ENCODE results near the gene TRAM2.

GRCh38 chr6:52499681-52500236 lies 77.1 kb downstream of the TRAM2 start:
- TF ChIP-seq CTCF (IDR thresholded peaks at IDR 0.05) (no peak), POLR2A (IDR thresholded peaks at IDR 0.05) (no peak)

Measured in testis (tissue), 2 donors.